Stimulated activated naive B cell treated with anti-CD40 and anti-IgM and Interleukin-4, amounts not matched to agents 10 μg/mL and 1 μg/mL and 100 μg/mL, for 72 hours (primary cell): ENCODE measurements around the gene CORIN.
"Not testable (repeated sequence)": the region's sequence is repeated elsewhere in the genome, so short reads cannot be mapped to it uniquely, and the experiment has no call there.

Experiments used
- ATAC-seq, 2 donors: fragments of 150-1000 bp; cut with Tn5 transposase; replicated peaks; 2 replicates each; pipeline ENCODE4 v1.10.0; 2021; ENCODE audit warnings: moderate library complexity in 1 of 2
- DNase-seq: peaks from one replicate; pipeline ENCODE4 v3.0.0; 2021
- H3K27ac Mint-ChIP-seq: one replicate; pipeline ENCODE4 v1.8.0; 2022; ENCODE audit warnings: mild to moderate bottlenecking, mixed read lengths
- H3K27me3 Mint-ChIP-seq, 2 donors: one replicate each; pipeline ENCODE4 v1.8.0; 2022; ENCODE audit warnings: mixed read lengths in 2 of 2
- H3K36me3 Mint-ChIP-seq, 2 donors: one replicate each; pipeline ENCODE4 v1.8.0; 2022; ENCODE audit warnings: mixed read lengths in 2 of 2, mild to moderate bottlenecking in 1 of 2
- H3K4me1 Mint-ChIP-seq, 2 donors: one replicate each; pipeline ENCODE4 v1.8.0; 2022; ENCODE audit warnings: mixed read lengths in 2 of 2, mild to moderate bottlenecking in 1 of 2
- H3K4me3 Mint-ChIP-seq, 2 donors: one replicate each; pipeline ENCODE4 v1.8.0; 2022; ENCODE audit warnings: mild to moderate bottlenecking in 2 of 2, mixed read lengths in 2 of 2, moderate library complexity in 1 of 2
- H3K9me3 Mint-ChIP-seq, 2 donors: one replicate each; pipeline ENCODE4 v1.8.0; 2022; ENCODE audit warnings: mixed read lengths in 2 of 2, mild to moderate bottlenecking in 1 of 2

Gene CORIN

GRCh38 chr4:47767956-47768355 lies 69.9 kb downstream of the CORIN start:
- not testable (repeated sequence) for ATAC-seq, H3K4me1 Mint-ChIP-seq, H3K27me3 Mint-ChIP-seq, H3K4me3 Mint-ChIP-seq, H3K9me3 Mint-ChIP-seq, H3K27ac Mint-ChIP-seq, H3K36me3 Mint-ChIP-seq, DNase-seq

- peaks cover 0 to 3% of the 10 kb centered on the region in 2 donors for H3K36me3 Mint-ChIP-seq
Observed at GRCh38 chr4:47763279-47763678, 74.6 kb downstream of the CORIN start.

DNA sequence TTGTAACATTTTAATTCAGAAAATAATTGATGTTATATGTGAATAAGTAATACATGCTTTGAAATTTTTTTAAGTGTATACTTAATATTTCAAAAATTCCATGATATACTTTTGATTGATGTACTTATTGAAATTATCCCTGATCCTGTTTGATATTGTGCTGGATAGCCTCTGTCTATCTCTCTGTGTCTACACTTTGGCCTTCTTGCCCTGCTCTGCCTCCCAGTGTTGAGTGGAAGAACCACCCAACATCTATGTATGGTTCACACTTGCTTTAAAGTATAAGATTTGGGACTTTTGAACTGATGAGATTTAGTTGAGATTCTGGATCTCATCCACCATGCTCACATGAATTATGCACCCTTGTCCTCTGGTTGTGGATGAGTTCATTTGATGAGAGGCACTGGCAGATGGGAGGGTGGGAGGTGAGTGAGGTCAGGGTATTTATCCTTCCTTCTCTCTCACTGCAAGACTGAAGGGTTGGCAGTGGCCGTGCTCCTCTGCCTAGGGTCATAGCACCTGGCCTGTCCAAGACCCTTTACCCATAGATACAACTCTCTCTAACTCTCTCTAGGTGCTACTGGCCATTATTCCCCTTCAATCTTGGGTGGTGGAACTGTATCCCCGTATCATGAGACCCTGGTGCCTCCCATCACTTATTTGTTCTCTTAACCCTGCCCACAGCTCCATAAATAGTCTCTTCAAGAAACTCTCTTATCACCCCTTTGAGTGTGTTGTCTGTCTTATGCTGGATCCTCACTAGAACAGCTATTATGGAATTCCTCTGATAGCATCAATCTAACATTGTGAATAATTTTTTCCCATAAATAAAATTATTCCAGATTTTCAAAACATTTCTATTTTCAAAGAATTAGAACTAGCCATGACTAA lies 75.2 kb downstream of the CORIN start:
- DNase-seq, result no peak
- H3K4me3 Mint-ChIP-seq, result no peak overlapping the region
- peaks cover 0 to 3% of the 10 kb centered on the region in 2 donors for H3K36me3 Mint-ChIP-seq
- ATAC-seq, result no peak
- H3K4me1 Mint-ChIP-seq, result no peaks in the 10 kb centered on the region
- H3K27me3 Mint-ChIP-seq, result peaks cover 0 to 4% of the 10 kb centered on the region in 2 donors
- no peak overlapping the region for H3K27ac Mint-ChIP-seq
- peaks cover 9 to 16% of the 10 kb centered on the region in 2 donors for H3K9me3 Mint-ChIP-seq

More at GRCh38 chr4:47763279-47763678, 74.6 kb downstream of the CORIN start:
- no peak for ATAC-seq
- no peak for DNase-seq
- peaks cover 4 to 9% of the 10 kb centered on the region in 2 donors for H3K27me3 Mint-ChIP-seq
- no peaks in the 10 kb centered on the region for H3K4me1 Mint-ChIP-seq
- no peak overlapping the region for H3K4me3 Mint-ChIP-seq
- peaks cover 6 to 14% of the 10 kb centered on the region in 2 donors for H3K9me3 Mint-ChIP-seq
- no peak overlapping the region for H3K27ac Mint-ChIP-seq

DNA sequence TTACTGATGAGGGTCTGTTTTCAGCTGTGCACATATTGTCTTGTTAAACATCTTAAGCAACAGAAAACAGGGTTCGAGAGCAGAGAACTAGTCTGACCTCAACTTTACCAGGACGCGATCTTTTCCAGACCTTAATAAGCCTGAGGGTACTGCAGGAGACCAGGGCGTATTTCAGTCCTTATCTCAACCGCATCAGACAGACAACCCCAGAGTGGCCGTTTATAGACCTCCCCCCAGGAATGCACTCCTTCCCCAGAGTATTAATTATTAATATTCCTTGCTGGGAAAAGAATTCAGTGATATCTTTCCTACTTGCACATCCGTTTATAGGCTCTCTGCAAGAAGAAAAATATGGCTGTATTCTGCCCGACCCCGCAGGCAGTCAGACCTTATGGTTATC lies 84.6 kb downstream of the CORIN start:
- not testable (repeated sequence) for H3K36me3 Mint-ChIP-seq, H3K4me3 Mint-ChIP-seq, ATAC-seq, H3K27ac Mint-ChIP-seq, H3K27me3 Mint-ChIP-seq, H3K4me1 Mint-ChIP-seq, DNase-seq
- H3K9me3 Mint-ChIP-seq, result peaks cover 10 to 11% of the 10 kb centered on the region in 2 donors

GRCh38 chr4:47752214-47752613 lies 85.7 kb downstream of the CORIN start:
- Mint-ChIP-seq H3K4me1 (no peaks in the 10 kb centered on the region), H3K27me3 (peaks cover 0 to 6% of the 10 kb centered on the region in 2 donors), H3K27ac (no peak overlapping the region), H3K4me3 (no peak overlapping the region), H3K36me3 (no peaks in the 10 kb centered on the region), H3K9me3 (peaks cover 7 to 9% of the 10 kb centered on the region in 2 donors)
- DNase-seq (no peak), ATAC-seq (no peak)

- Mint-ChIP-seq H3K9me3 (peaks cover 7 to 9% of the 10 kb centered on the region in 2 donors), H3K4me1 (no peaks in the 10 kb centered on the region), H3K27me3 (peaks cover 0 to 6% of the 10 kb centered on the region in 2 donors), H3K4me3 (no peak overlapping the region), H3K36me3 (no peaks in the 10 kb centered on the region), H3K27ac (no peak overlapping the region)
- DNase-seq (no peak), ATAC-seq (no peak)
Observed at GRCh38 chr4:47750788-47751187, 87.1 kb downstream of the CORIN start.

DNA sequence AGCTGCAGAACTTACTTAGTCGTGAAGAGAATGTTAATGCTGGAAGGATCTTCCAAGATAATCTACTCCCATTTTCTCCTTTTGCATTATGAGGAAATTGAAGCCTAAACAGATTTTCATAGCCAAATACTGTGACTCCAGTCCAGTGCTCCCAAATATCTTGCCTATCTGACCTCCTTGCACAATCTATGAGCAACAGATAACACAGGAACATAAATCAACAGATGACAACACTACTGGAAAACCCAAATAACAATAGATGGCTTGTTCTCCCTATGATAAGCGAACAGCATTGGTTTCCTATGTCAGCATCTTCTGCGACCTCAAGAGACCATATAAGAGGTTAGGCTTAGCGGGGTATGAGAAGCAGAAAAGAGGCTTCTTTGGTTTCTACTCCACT lies 88.0 kb downstream of the CORIN start:
- no peak overlapping the region for H3K27ac Mint-ChIP-seq
- H3K4me1 Mint-ChIP-seq, result no peaks in the 10 kb centered on the region
- no peak overlapping the region for H3K4me3 Mint-ChIP-seq
- H3K27me3 Mint-ChIP-seq, result peaks cover 0 to 6% of the 10 kb centered on the region in 2 donors
- DNase-seq, result no peak
- ATAC-seq, result no peak
- peaks cover 7 to 9% of the 10 kb centered on the region in 2 donors for H3K9me3 Mint-ChIP-seq
- no peaks in the 10 kb centered on the region for H3K36me3 Mint-ChIP-seq

DNA sequence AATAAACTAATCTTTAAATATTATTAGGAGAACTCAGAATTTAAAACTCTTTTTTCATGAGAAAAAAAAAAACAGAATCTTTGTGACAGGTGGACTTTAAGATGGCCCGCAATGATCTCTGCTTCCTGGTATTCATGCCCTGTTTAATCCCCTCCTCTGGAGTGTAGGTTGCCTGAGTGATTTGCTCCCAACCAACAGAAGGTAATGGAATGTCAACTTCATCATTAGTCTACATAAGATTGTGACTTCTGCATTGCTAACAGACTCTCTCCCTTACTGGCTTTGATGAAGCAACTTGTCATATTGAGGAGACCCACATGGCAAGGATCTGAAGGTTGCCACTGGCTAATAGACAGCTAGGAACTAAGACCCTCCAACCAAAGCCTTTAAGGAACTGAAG lies 88.8 kb downstream of the CORIN start:
- H3K36me3 Mint-ChIP-seq, result no peaks in the 10 kb centered on the region
- DNase-seq (no peak), ATAC-seq (no peak)
- H3K4me3 Mint-ChIP-seq, result no peak overlapping the region
- H3K27ac Mint-ChIP-seq, result no peak overlapping the region
- peaks cover 0 to 6% of the 10 kb centered on the region in 2 donors for H3K27me3 Mint-ChIP-seq
- H3K9me3 Mint-ChIP-seq, result peaks cover 7 to 9% of the 10 kb centered on the region in 2 donors
- no peaks in the 10 kb centered on the region for H3K4me1 Mint-ChIP-seq

DNA sequence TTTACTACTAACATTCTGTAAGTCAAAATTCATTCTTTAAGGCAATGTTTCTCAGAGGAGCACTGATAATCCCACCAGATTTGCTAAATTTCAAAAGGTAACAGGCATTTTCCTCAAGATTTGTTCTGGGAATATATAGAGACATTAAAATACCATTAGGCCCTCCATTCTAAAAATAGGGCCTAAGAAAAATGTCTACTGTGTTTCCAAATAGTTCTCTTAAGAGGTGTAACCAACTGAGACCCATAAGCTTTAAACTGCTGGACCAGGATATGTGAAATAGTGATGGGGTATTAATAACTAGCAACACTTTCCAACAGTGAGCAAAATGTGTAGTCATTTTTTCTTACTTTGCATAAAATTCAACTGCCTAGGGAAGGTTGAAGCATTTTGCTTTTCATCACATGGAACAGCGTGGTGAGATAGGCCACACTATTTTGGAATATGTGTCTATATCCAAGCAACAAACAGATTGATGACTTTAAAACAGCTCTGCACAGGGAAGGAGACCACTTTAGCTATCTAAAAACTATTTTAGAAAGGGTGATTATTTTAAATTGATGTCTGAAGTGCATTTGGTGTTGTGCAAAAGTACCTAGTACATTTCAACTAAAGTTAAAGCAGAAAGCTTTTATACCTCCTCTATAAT lies 89.9 kb downstream of the CORIN start:
- H3K9me3 Mint-ChIP-seq, result peaks cover 5 to 10% of the 10 kb centered on the region in 2 donors
- H3K4me3 Mint-ChIP-seq, result no peak overlapping the region
- no peaks in the 10 kb centered on the region for H3K36me3 Mint-ChIP-seq
- DNase-seq (no peak), ATAC-seq (no peak)
- no peak overlapping the region for H3K27ac Mint-ChIP-seq
- no peaks in the 10 kb centered on the region for H3K4me1 Mint-ChIP-seq
- peaks cover 3 to 6% of the 10 kb centered on the region in 2 donors for H3K27me3 Mint-ChIP-seq

DNA sequence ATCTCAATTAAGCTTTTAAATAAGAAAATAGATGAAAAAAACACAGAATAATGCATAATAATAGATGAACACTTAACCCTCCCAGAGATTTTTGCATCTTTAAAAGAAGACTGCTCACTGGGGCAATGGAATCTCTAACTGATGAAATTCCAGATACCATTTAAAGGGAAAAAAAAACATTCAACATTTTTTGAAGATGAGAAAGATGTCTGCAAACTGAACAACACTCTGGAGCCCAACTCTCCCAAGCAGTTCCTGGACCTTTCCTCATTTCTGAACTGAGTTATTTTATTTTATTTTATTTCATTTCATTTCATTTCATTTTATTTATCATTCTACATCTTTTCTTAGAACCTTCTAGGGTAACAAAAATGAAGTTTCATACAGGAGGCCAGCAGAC lies 90.7 kb downstream of the CORIN start:
- Mint-ChIP-seq H3K36me3 (no peaks in the 10 kb centered on the region), H3K9me3 (peaks cover 3 to 9% of the 10 kb centered on the region in 2 donors), H3K4me3 (no peak overlapping the region), H3K4me1 (no peaks in the 10 kb centered on the region), H3K27me3 (peaks cover 4% of the 10 kb centered on the region in 2 donors), H3K27ac (no peak overlapping the region)
- ATAC-seq, result no peak
- DNase-seq, result no peak

DNA sequence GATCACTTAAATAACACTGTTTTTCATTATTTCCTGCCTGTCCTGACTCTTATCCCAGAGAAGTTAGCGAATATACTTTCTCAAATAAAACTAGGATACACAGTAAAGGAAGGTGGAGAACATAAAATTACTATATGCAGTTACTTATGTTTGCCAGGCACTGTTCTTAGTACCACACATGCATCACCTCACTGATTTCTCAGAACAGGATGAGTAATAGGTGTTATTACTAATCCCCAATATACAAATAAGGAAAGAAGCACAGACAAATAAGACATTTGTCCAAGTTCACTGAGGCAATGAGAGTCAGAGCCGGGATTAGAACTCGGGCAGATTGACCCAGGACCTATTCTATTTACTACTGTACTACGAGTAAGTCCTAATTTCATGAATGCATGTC lies 91.7 kb downstream of the CORIN start:
- no peak for DNase-seq
- no peaks in the 10 kb centered on the region for H3K4me1 Mint-ChIP-seq
- no peak overlapping the region for H3K27ac Mint-ChIP-seq
- no peak for ATAC-seq
- H3K27me3 Mint-ChIP-seq, result peaks cover 0 to 4% of the 10 kb centered on the region in 2 donors
- no peaks in the 10 kb centered on the region for H3K36me3 Mint-ChIP-seq
- peaks cover 3 to 5% of the 10 kb centered on the region in 2 donors for H3K9me3 Mint-ChIP-seq
- H3K4me3 Mint-ChIP-seq, result no peak overlapping the region

DNA sequence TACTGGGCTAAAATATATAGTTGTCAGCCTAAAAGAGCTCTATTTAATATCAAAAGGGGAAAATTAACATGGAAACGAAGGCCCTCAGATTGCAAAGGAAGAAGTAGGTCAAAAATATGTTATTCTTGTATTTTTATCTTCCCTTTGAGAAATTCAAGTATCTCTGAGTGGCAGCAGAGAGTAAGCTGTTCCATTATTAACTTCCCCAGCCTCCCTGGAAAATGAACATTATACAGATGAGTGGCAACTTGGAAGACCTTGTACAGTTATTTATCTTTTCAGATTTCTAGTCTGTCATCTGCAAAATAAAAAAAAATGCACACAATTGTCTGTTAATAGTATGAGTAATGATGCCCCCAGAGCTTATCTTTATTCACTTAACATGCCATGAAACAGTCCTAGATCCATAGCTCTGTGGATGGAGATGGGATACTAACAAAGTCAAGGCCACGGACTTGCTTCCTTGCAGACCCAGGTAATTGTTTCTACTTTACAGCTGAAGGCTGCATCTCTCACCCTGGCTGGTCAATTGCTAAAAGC lies 93.0 kb downstream of the CORIN start:
- no peak for ATAC-seq
- no peaks in the 10 kb centered on the region for H3K4me1 Mint-ChIP-seq
- peaks cover 1 to 5% of the 10 kb centered on the region in 2 donors for H3K9me3 Mint-ChIP-seq

GRCh38 chr4:47744253-47744652 lies 93.6 kb downstream of the CORIN start:
- no peak for DNase-seq

More for the DNA sequence above, 93.0 kb downstream of the CORIN start:
- Mint-ChIP-seq H3K27me3 (peaks cover 0 to 4% of the 10 kb centered on the region in 2 donors), H3K36me3 (no peaks in the 10 kb centered on the region), H3K4me3 (no peak overlapping the region), H3K27ac (no peak overlapping the region)
- no peak for DNase-seq

DNA sequence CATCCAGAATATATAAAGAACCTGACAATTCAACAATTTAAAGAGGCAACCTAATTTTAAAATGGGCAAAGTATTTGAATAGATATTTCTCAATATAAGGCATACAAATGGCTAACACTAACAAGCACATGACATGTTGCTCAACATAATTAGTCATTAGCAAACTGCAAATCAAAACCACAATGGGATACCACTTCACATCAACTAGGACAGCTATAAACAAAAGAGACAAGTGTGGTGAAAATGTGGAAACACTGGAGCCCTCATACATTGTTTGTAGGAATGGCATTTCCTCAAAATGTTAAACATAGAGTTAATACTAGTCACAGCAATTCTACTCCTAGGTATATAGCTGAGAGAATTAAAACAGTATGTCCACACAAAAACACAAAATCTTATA lies 96.7 kb downstream of the CORIN start:
- H3K27me3 Mint-ChIP-seq, result peaks cover 0 to 9% of the 10 kb centered on the region in 2 donors
- no peaks in the 10 kb centered on the region for H3K36me3 Mint-ChIP-seq
- DNase-seq (no peak), ATAC-seq (no peak)
- no peak overlapping the region for H3K27ac Mint-ChIP-seq
- no peak overlapping the region for H3K4me3 Mint-ChIP-seq
- H3K9me3 Mint-ChIP-seq, result peaks cover 6 to 20% of the 10 kb centered on the region in 2 donors
- H3K4me1 Mint-ChIP-seq, result no peaks in the 10 kb centered on the region

More at GRCh38 chr4:47744253-47744652, 93.6 kb downstream of the CORIN start:
- peaks cover 0 to 4% of the 10 kb centered on the region in 2 donors for H3K27me3 Mint-ChIP-seq
- ATAC-seq, result no peak
- no peak overlapping the region for H3K27ac Mint-ChIP-seq
- H3K4me1 Mint-ChIP-seq, result no peaks in the 10 kb centered on the region
- H3K36me3 Mint-ChIP-seq, result no peaks in the 10 kb centered on the region
- H3K9me3 Mint-ChIP-seq, result peaks cover 5 to 9% of the 10 kb centered on the region in 2 donors
- H3K4me3 Mint-ChIP-seq, result no peak overlapping the region
